ENCODE measurements around the gene PIK3CD.
"Not testable (repeated sequence)": the region's sequence is repeated elsewhere in the genome, so short reads cannot be mapped to it uniquely, and the experiment has no call there.

The PIK3CD gene

DNA sequence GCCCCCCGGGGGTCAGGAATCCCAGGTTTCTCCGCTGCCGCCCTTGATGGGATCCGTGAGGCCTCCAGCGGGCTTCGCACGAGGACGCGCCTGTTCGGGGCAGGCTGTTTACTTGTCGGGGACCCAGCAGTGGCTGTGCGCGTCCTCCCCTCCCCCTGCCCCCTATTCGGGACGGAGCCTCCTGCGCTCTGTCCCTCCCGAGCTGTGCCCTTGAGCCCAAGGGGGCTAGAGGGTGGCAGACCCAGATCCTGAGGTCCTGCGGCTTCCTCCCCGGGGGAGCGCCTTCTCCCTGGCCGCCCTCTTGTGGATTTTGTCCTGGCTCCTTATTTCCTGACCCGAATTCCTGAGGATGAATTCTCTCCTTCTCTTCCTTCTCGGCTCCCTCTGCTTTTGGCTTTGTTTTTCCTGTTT is 38.4 kb downstream of the PIK3CD start:
- DNase-seq = no peak

DNA sequence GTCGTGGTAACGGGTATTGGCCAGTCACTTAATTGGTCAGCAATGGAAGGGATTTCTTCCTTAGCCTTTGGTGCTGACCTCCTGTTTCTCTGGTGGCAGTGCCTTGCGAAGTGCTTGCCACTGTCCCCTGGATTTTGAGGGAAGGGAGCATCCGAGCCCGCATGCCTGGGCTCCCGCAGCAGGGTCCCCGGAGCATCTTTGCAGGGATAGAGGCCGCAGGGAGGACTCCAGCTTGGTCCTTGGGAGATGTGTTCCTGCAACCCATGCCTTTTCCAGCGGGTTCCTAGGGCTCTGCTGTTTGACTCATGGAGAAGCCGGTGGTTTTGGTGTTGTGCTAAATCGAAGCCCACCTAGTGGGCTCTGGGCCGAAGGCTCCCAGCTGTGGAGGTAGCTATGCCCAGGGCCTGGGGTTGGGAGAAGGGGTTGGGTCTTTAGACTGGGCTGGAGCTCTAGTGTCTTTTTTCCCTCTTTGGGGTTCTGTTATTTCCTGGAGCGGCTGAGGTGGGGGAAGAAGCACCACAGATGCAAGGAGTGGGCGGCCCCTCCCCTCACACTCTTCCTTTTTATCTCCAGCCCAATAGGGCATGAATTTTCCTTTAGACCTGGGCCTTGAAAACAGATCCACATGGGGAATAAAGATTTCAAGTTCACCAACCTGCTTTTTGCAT is 39.0 kb downstream of the PIK3CD start:
- DNase-seq = no peak

DNA sequence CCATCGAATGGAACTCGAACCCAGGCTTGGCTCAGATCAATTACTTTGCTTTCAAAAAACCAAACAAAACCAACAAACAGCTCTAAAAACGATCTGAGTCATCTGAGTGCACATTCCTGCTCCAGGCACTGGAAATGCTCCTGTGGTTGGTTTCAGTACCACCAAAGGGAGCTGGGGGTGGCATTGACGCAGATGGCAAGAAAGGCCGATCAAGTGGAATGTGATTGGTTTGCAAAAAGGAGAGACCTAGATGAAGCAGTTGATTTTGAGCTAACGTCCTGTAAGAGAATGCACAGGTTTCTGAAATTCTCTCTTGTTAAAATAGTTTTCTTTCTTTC is 39.5 kb downstream of the PIK3CD start:
- DNase-seq = no peak

DNA sequence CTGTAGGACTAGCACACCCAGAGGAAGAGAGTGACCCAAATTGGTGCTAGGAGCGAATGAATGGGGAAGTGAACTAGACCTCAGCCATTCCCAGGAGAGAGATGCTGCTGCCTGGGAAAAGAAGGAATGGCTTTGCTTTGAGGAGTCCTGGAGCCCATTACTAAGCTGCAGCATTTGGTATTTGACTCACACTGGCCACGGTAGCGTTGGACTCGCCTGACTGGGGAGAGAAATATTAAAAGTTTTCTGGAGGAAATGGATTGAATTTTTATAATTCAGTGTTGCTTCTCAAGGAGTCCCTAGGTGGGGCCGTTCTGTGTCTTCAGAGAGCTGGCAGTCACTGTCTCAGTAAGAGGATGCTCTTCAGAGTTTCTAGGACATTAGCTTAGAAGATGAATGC is 40.2 kb downstream of the PIK3CD start:
- DNase-seq = no peak

DNA sequence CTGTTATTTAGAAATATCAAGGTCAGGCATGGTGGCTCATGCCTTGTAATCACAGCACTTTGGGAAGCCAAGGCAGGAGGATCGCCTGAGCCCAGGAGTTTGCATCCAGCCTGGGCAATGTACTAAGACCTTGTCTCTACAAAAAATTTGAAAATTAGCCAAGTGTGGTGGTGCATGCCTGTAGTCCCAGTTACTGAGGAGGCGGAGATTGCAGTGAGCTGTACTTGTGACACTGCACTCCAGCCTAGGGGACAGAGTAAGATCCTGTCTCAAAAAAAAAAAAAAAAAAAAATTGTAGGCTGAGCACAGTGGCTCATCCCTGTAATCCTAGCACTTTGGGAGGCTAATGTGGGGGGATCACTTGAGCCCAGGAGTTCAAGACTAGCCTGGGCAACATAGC is 45.3 kb downstream of the PIK3CD start:
- no peak for DNase-seq

DNA sequence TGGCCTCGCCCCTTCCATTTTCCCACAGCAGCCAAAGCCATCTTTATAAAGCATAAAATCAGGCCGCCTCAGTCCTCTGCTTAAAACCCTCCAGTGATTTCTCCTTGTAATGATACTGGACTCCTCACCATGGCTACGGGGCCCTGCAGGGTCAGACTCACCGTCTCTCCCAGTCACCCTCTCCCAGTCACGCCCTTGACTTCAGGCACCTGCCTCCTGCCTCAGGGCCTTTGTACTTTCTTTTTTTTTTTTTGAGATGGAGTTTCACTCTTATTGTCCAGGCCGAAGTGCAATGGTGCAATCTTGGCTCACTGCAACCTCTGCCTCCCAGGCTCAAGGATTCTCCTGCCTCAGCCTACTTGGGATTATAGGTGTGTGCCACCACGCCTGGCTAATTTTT is 47.8 kb downstream of the PIK3CD start:
- no peak for DNase-seq

DNA sequence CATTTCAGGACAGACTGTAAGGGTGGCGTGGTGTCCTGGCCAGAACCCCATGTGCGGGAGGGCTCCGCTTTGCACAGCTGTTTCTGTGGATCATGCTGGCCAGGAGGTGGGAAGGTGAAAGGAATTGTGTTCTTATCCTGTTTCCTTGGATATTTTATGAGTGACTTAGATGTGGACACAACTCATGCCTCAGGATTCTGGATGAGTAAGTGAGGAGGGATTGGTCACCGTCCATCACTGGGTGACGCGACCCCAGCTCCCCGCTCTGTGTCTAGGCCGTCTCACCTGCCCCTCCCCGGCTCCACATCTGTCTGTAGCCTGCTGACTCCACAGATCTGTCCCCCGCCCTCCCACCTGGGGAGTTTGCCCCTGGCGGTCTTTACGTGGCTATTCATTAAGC is 48.8 kb downstream of the PIK3CD start:
- DNase-seq = no peak

DNA sequence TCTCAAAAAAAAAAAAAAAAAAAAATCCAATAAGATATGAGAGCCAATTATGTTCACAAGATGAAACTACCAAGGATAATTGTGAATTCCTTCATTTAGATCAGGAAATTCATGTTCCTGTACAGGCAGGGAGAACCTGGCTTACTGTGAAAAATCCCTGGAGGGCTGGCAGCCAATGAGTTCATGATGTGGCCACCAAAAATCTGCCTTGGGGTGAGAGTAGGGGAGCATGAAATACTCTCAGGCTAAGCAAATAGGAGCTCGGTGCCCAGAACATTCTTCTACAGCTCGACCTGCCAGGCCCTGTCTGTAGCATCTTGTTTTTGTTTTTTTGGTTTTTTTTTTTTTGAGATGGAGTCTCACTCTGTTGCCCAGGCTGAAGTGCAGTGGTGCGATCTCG is 50.1 kb downstream of the PIK3CD start:
- no peak for DNase-seq

DNA sequence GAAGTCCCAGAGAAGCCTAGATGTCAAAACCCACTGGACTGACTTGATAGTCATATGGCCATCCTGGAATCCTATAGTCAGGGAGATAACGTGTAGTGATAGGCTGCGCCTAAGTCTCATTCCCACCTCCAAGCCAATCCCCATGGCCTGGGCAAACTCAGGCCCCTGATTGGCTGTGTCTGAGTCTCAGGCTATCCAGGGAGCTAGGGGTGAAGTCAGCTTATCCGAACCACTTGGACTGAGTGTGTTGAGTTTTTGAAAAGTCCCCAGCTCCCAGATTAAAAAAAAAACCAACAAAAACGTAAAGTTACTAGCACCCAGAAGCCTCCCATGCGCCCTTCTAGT is 51.6 kb downstream of the PIK3CD start:
- no peak for DNase-seq

DNA sequence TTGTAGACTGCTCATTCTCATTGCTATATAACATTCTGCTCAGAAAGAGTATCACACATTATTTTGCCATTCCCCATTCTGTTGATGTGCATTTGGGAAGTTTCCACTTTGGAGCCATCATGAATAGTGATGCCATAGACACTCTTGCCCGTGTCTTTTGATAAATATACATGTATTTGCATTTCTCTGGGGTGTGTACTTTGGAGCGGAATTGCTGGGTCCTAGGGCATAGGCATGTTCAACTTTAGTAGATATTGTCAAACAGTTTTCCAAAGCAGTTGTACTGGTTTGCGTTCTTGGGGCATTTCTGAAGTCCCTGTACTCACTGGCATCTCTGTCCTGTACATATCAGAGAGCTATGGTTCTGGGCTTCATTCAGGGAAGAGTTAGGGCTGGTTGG is 52.1 kb downstream of the PIK3CD start:
- DNase-seq = no peak

DNA sequence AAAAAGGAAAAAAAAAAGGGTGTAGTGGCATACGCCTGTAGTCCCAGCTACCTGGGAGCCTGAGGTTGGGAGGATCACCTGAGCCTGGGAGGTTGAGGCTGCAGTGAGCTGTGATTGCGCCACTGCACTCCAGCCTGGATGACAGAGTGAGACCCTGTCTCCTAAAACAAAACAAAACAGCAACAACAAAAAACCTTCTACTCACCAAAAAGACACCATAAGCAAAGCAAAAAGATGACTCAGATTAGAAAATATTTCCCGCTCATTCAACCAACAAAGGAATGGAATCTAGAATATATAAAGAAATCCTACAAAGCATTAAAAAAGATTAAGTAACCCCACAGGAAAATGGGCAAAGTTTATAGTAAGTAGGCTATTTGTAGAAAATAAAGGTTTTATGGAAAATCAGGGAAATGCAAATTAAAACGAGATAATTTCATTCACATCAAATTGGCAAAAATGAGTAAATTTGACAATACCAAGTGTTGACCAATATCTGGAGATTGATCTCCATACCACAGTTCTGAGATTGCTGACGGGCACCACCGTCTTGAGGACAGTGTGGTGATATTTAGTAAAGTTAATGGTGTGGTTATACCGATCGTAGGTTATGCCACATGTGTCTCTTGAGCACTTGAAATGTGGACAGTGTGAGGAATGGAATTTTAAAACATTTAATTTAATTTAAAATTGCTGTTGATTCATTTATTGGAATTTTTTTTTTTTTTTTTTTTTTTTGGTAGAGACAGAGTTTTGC is 54.0 kb downstream of the PIK3CD start:
- no peak for DNase-seq

DNA sequence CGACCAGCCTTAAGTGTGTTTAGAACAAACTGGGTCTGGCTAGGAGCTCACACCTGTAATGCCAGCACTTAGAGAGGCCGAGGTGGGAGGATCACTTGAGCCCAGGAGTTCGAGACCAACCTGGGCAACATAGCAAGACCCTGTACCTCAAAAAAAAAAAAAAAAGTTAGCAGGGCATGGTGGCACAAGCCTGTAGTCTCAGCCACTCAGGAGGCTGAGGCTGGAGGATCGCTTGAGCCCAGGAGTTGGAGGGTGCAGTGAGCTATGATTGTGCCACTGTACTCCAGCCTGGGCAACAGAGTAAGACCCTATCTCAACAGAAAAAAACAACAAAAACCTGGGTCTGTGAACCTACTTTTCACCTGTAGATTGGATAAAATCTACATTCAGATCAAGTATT is 54.6 kb downstream of the PIK3CD start:
- DNase-seq = no peak

DNA sequence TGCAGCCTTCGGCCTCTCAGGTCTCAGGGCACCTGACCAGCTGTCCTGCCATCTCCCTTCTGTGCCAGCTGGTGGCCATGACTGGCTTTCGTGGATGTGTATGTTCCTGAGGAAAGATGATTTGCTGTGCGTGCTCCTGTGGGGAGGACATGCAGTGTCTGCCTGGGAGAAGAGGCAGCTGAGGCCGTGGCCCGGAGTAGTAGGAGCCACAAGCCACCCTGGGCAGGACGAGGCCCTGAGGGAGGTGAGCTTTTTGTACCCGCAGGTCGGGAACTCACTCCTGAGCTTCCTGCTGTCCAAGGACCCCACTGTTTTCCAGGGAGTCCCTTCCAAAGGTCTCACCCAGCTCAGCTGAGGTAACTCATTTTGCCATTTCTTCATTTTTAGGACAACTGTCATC is 58.5 kb downstream of the PIK3CD start:
- no peak for DNase-seq

DNA sequence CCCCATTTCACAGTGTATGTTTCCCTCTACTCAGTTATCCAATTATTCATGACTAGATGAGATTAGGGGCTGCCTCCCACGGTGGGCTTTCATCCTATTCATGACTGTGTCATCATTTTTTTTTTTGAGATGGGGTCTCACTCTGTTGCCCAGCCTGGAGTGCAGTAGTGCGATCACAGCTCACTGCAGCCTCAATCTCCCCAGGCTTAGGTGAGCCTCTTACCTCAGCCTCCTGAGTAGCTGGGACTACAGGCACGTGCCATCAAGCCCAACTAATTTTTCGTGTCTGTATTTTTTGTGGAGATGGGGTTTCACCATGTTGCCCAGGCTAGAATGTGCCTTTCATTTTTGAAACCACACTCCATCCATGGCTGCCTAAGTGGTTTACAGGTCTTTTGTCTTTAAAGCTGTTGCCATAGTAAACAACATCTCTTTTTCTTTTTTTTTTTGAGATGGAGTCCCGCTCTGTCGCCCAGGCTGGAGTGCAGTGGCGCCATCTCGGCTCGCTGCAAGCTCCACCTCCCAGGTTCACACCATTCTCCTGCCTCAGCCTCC is 60.0 kb downstream of the PIK3CD start:
- no peak for DNase-seq

DNA sequence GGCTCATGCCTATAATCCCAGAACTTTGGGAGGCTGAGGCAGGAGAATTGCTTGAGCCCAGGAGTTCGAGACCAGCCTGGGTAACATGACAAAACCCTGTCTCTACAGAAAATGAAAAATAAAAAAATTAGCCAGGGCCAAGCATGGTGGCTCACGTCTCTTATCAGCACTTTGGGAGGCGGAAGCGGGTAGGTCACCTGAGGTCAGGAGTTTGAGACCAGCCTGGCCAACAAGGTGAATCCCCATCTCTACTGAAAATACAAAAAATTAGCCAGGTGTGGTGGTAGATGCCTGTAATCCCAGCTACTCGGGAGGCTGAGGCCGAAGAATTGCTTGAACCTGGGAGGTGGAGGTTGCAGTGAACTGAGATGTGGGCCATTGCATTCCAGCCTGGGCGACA is 61.2 kb downstream of the PIK3CD start:
- DNase-seq = not testable (repeated sequence)

DNA sequence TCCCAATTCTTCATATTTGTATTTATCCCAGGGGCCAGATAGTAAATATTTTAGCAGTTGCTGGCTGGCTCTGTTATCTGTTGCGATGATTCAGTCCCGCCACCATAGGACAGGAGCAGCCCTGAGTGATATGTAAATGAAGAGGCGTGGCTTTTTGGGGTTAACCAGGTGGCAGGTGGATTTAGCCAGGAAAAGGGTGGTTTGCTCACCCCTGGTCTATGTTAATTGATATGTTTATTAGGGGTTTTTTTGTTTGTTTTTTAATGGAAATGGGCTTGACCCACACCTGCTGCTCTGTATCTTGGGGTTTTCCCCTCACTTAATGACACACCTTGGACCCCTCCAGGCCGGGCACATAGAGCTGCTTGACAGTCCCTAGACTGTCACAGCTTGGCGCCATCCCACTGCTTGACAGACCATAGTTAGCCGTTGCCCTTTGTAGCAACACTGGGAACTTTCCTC is 62.8 kb downstream of the PIK3CD start:
- DNase-seq = no peak

DNA sequence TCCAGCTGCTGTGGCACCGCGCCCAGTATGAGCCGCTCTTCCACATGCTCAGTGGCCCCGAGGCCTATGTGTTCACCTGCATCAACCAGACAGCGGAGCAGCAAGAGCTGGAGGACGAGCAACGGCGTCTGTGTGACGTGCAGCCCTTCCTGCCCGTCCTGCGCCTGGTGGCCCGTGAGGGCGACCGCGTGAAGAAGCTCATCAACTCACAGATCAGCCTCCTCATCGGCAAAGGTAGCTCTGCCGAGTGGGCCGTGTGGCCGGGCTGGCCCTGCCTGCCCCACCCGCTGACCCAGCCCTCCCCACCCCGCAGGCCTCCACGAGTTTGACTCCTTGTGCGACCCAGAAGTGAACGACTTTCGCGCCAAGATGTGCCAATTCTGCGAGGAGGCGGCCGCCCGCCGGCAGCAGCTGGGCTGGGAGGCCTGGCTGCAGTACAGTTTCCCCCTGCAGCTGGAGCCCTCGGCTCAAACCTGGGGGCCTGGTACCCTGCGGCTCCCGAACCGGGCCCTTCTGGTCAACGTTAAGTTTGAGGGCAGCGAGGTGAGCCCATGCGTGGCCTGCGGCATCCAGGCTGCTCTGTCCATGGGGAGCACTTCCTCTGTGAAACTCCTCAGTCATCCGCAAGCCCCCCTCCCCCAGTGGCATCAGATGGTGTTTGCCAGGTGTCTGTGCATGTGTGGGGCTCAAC is 64.2 kb downstream of the PIK3CD start:
- no peak for DNase-seq

DNA sequence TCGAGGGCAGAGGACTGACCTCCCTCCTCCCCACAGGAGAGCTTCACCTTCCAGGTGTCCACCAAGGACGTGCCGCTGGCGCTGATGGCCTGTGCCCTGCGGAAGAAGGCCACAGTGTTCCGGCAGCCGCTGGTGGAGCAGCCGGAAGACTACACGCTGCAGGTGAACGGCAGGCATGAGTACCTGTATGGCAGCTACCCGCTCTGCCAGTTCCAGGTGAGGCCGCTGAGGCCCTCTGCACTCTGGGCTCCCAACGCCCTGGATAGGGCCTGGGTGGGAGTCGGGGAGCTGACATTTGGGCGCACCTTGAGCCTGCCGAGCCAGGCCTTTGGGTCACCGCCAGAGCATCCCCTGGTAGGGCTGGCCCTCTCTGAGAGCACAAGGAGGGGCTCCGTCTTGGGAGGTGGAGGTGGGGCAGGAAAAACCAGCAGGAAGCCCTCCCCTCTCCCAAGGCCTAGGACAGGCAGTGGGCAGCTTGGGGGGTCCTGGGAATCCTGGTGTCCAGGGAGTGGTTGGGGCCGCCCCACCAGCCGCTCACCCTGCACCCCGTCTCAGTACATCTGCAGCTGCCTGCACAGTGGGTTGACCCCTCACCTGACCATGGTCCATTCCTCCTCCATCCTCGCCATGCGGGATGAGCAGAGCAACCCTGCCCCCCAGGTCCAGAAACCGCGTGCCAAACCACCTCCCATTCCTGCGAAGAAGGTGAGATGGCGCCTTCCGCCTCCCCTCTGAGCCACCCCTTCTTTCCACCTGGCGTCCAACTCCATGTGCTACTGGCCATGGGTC is 65.1 kb downstream of the PIK3CD start:
- no peak for DNase-seq

DNA sequence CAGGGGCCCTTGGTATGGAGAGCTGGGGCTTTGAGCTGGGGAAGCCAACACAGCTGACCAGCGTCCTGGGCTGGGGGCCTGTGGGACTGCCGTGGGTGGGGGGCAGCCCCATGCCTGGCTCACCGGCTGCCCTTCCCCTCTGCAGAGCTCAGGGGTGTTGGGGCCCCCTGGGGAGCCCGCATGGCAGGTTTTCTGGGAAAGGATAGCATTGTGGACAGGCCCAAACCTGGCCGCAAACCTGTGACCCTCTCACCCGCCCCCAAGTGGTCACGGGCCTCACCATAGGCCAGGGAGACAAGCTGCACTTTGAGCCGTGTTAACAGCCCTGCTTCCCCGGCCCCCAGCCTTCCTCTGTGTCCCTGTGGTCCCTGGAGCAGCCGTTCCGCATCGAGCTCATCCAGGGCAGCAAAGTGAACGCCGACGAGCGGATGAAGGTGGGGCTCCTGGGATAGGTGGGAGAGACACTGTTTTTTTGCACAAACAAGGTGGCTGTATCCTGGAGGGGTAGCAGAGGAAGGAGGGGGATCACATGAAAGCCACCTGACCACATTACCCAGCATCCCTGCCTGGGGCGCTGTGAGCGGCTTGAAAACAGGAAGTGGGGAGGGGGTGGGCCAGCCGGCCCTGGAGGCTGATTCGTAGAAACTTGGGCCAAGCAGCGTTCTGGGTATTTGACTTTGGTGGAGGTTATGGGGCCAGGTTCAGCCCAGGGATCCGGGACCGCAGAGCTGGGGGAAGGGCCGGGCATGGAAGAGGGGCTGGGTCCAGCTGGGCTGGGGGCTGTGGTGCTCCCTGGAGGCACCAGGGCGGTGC is 65.9 kb downstream of the PIK3CD start:
- no peak for DNase-seq

DNA sequence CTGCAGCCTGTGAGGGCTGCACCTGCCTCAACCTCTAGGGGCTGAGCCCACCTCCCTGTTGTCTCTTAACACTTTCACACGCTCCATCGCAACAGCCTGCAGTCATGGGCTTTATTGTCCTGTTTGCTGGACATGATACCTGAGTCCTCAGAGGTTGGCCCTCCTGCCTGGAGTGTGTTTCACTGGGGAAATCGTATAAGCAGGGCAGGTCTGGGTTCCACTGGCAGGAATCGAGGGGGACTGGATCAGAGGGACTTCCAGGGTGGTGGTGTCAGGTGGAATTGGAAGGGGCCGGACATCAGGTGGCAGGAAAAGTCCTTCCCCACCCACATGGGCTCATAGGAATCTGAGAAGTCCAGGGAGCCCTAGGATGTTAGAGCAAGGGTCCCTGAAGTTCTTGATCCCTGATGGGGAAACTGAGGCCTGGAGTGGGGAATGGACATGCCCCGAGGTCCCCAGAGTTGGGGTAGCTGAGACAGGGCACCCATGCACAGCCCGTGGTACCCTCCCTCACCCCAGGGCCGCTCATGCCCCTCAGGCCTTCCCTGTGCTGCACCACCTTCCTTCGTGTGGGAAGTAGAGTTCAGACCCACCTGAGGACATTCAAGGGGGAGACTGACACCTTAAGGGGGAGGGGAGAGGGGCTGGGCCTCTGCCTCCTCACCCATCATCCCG is 66.6 kb downstream of the PIK3CD start:
- DNase-seq = no peak

DNA sequence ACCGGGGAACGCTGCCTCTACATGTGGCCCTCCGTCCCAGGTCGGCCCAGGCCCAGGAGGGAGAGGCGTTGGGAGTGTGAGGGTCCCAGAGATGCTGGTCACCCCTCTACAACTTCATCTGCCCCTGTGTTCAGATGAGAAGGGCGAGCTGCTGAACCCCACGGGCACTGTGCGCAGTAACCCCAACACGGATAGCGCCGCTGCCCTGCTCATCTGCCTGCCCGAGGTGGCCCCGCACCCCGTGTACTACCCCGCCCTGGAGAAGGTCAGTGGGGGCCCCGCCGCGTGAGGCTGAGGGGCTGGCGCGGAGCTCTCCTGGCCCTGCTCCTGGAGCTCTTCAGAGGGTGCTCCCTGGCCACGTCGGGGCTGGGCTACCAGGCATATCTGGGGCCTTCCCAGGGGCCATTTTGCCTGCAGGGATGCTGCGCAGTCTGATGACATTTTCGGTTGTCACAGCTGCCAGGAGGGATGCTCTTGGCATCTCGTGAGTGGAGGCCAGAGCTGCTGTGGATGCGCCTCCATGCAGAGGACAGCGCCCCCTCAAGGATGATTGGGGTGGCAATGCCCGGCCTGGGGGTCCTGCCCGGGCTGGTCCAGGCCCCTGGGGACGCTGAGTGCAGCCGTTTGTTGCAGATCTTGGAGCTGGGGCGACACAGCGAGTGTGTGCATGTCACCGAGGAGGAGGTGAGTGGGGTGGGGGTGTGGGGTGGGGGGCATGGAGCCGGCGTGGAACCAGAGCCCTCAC is 68.6 kb downstream of the PIK3CD start:
- DNase-seq = no peak
